Heart left ventricle (tissue), 16 donors: ENCODE data around the gene SFTPA2. TPM values are rescaled to one million over a fixed set of nuclear protein-coding genes. Genes with fewer than 3 reads are reported as not detected.
"Not testable (repeated sequence)": the region's sequence is repeated elsewhere in the genome, so short reads cannot be mapped to it uniquely, and the experiment has no call there.

Experiments
- ATAC-seq, 4 donors: fragments of 200-7000 bp; cut with Tn5 transposase; one replicate each; pipeline ENCODE4 v1.9.1; 2020 to 2022; ENCODE audit warnings: moderate library complexity in 4 of 4, mild to moderate bottlenecking in 3 of 4, moderate number of reproducible peaks in 1 of 4
- DNase-seq, 5 donors: peaks; one replicate each; pipeline ENCODE4 v3.0.0-alpha.2; 2020
- H3K27ac ChIP-seq, 12 donors: fragments of 200-600 bp; sonication (generic) in 4 of 12; one replicate each; pipeline versions ENCODE4 v1.5.0 to v1.8.0; 2016 to 2022; ENCODE audit warnings: mild to moderate bottlenecking in 2 of 12
- H3K27me3 ChIP-seq, 9 donors: fragments of 200-600 bp; sonication (generic) in 2 of 9; one replicate each; pipeline versions ENCODE4 v1.5.1 to v1.8.0; 2016 to 2022; ENCODE audit warnings: mild to moderate bottlenecking in 3 of 9
- H3K36me3 ChIP-seq, 9 donors: fragments of 200-600 bp; sonication (generic) in 2 of 9; one replicate each; pipeline versions ENCODE4 v1.5.0 to v1.8.0; 2018 to 2022; ENCODE audit warnings: mild to moderate bottlenecking in 2 of 9
- H3K4me1 ChIP-seq, 12 donors: fragments of 200-600 bp; sonication (generic) in 4 of 12; one replicate each; pipeline versions ENCODE4 v1.5.0 to v1.8.0; 2016 to 2022; ENCODE audit warnings: mild to moderate bottlenecking in 3 of 12
- H3K4me3 ChIP-seq, 12 donors: fragments of 200-600 bp; sonication (generic) in 4 of 12; one replicate each; pipeline versions ENCODE4 v1.5.0 to v1.8.0; 2017 to 2022; ENCODE audit warnings: mild to moderate bottlenecking in 9 of 12, moderate library complexity in 4 of 12
- H3K9me3 ChIP-seq, 12 donors: fragments of 200-600 bp; sonication (generic) in 4 of 12; one replicate each; pipeline versions ENCODE4 v1.5.0 to v1.8.0; 2016 to 2022; ENCODE audit warnings: mild to moderate bottlenecking in 1 of 12
- CTCF ChIP-seq, 12 donors: fragments of 200-600 bp; sonication (generic) in 4 of 12; IDR thresholded peaks; one replicate each; pipeline versions ENCODE4 v1.5.0 to v1.8.0; 2018 to 2022; ENCODE audit warnings: antibody characterized with exemption in 12 of 12, mild to moderate bottlenecking in 5 of 12
- POLR2A ChIP-seq, 2 donors: fragments of 450-650 bp; IDR thresholded peaks; one replicate each; pipeline ENCODE4 v1.6.1; 2017; ENCODE audit warnings: antibody characterized with exemption in 2 of 2, mild to moderate bottlenecking in 2 of 2, moderate library complexity in 2 of 2
- WGBS, 4 donors: extraction: QIAGEN DNeasy Blood & Tissue Kit in 2 of 4; methylation state at CpG; one replicate each; pipeline versions ENCODE4 v1.1.5 to v1.1.7; 2013 to 2018; 5-methylcytosine and 5-hydroxymethylcytosine counted together
- intact Hi-C, 10 donors: fragments of 100-400 bp; cut with DNase I; formaldehyde crosslinking; loops; one replicate each; pipeline versions ENCODE4 v1.11.1 to v1.14.2; 2022
- polyA plus RNA-seq, 2 donors: library from polyadenylated mRNA; stranded (reverse); fragments of 200-250 nt; gene quantifications; one replicate each; pipeline ENCODE4 v1.2.3, GENCODE V29; 2013
- total RNA-seq, 9 donors: library from RNA; depleted of rRNA in 2 of 9; stranded (reverse); fragments of >200 nt in 2 of 9; fragmentation: NEBNext Ultra II Directional in 3 of 9; extraction: Animal tissue kit (Norgen Biotek cat#: 25700) in 3 of 9; gene quantifications; one replicate each; pipeline versions ENCODE4 v1.1.0 to v1.2.4, GENCODE V29; 2016 to 2023
- donor health status: ischemic (EF 13 %, LVEDD 7.1; RV severe dilation, severe dysfunction).
- donor health status: healthy with polysubstance abuse.
- donor health status: DM: no; HTN: yes; CAD: no.
- donor health status: DM: no; HTN: no; CAD: no.
- donor health status: ischemic (EF 25% LVEDD 6.9; RV normal size, moderate dysfunction).
- donor health status: ischemic (EF 25% LVEDD 5.7; RV mildly dilated, moderate dysfunction).
- donor health status: healthy.
- donor health status: DM: yes; HTN: yes; CAD: no.
- donor health status: ischemic (EF 35%, LVEDD 5.7; RV mildly dilated, moderate dysfunction).
- donor health status: nonischemic (EF 11% LVEDD 7.7; RV severe dilation, severe dysfunction).
- donor health status: DM: yes; HTN: yes; CAD: no.
- donor health status: PGD.
- donor health status: ischemic (EF 29% LVEDD 5.4; RV normal size, mild dysfunction).
- donor health status: nonischemic (EF 23%, LVEDD 6.1; RV moderate dilation, normal function).

Gene SFTPA2
- total and polyA plus RNA-seq, 11 donors = 1.3 TPM; not detected in 10

DNA sequence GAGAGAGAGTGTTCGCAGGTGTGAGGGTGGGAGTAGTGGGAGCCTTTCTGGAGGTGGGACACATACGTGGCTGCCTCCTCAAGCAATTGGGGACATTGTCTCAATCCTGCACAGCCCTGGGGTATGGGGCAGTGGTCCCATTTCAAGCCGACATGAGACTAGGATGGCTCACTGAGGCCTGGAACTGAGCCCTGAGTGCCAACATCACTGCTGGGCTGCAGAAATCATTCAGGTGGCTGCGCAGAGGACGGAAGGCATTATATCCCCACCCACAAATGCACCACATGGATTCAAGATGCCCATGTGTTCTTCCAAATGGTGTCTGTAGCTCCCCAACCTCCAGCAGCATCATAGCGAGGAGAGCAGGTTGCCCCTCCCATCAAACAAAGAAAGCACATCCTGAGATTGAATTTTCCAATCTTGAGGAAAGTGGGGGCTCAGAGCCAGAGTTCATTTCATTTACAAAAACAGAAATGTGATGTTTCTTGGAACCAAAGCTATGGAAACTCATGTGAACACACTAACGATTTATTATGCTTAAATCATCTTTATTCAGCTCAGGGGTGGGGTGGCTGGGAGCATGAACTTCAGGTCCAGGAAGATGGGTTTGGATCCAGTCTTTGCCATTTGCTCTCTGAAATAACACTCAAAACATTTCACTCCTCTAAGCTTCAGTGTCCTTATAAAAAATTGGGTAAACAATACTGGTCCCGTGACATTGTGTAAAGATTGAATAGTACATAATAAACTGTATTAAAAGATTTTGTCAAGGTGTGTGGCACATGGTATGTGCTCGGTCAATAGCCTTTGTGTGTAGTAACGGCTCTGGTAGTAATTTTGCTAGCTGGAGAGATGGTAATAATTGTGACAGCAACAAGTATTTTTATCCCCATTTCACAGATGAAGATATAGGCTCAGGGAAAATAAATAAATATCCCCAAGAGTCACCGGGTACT, 4.6 kb downstream of the SFTPA2 start:
- ATAC-seq = no peak
- WGBS, 4 donors = 84 to 89% (median 86%) methylated on average over 11 of the region's 11 CpGs
- no peaks in the 10 kb centered on the region for H3K36me3 ChIP-seq
- H3K4me1 ChIP-seq = no peaks in the 10 kb centered on the region
- TF ChIP-seq POLR2A (IDR thresholded peaks at IDR 0.05) (no peak), CTCF (IDR thresholded peaks at IDR 0.05) (no peak)
- no peaks in the 10 kb centered on the region for H3K9me3 ChIP-seq
- H3K27ac ChIP-seq = no peak overlapping the region
- intact Hi-C loops = loop anchor here in 1 of 10 donors (10.0 kb wide), 1 partner anchor 379 kb away; no protein-coding TSS in a partner anchor
- no peaks in the 10 kb centered on the region for H3K27me3 ChIP-seq
- H3K4me3 ChIP-seq = no peak overlapping the region
- DNase-seq = no peak

DNA sequence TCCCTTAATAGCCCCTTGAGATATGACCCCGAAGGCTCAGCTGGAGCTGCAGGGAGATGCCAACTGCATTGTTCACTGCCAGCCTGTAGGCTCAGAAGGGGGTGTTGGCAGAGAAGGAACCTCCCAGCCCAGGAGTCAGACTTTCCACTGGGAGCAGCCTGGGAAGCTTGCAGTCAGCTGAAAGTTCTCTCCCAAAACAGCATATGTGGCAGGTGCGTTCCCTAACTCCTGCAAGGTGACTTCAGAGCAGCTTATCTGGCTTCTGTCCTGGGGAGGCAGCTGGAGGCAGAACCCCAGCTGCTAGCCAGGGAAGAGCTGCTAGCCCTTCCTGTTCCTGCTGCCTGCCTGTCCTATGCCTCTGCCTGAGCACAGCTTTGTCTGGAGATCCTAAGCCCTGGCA, 8.1 kb downstream of the SFTPA2 start:
- intact Hi-C loops = loop anchor here in 1 of 10 donors (10.0 kb wide), 1 partner anchor 383 kb away; no protein-coding TSS in a partner anchor
- H3K27ac ChIP-seq = no peak overlapping the region
- no peaks in the 10 kb centered on the region for H3K36me3 ChIP-seq
- no peak overlapping the region for H3K4me3 ChIP-seq
- no peaks in the 10 kb centered on the region for H3K4me1 ChIP-seq
- WGBS, 4 donors = 18 to 43% (median 33%) methylated on average over 1 to 2 of the region's 2 CpGs
- DNase-seq (peak in 1 of 5 donors; percentile 52), ATAC-seq (peak; percentile 47 to 92 (median 66))
- H3K9me3 ChIP-seq = no peaks in the 10 kb centered on the region
- H3K27me3 ChIP-seq = no peaks in the 10 kb centered on the region
- TF ChIP-seq CTCF (IDR thresholded peaks at IDR 0.05) (no peak), POLR2A (IDR thresholded peaks at IDR 0.05) (no peak)

- Histone ChIP-seq H3K4me1 (no peaks in the 10 kb centered on the region), H3K27ac (no peak overlapping the region), H3K4me3 (no peak overlapping the region), H3K9me3 (no peaks in the 10 kb centered on the region), H3K27me3 (no peaks in the 10 kb centered on the region), H3K36me3 (no peaks in the 10 kb centered on the region)
- intact Hi-C loops = no loop called here
- no peak for DNase-seq
- 40 to 61% (median 47%) methylated on average over 3 of the region's 3 CpGs for WGBS, 4 donors
- no peak for ATAC-seq
- TF ChIP-seq CTCF (IDR thresholded peaks at IDR 0.05) (no peak), POLR2A (IDR thresholded peaks at IDR 0.05) (no peak)
These were observed 12.2 kb downstream of the SFTPA2 start for GRCh38 chr10:79547973-79548372.

DNA sequence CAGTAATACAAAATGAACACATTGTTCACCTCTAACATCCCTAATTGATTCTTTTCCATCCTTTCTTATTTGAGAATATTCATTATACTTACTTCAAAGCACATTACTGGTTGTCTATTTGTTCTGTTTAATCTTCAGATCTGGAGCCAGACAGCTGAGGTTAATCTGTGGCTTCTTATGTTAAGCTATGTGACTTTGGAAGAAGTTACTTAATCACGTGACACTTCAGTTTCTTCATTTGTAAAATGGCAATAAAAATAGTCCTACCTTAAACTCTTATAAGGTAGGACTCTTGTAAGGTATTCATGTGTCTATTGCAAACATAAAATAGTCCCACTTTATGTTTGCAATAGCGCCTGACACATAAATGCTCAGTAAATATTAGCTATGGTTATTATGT, 13.1 kb downstream of the SFTPA2 start:
- H3K4me1 ChIP-seq, ATAC-seq, intact Hi-C loops, DNase-seq, H3K4me3 ChIP-seq, H3K27me3 ChIP-seq, H3K27ac ChIP-seq, H3K36me3 ChIP-seq, H3K9me3 ChIP-seq: not testable (repeated sequence)
- WGBS, 4 donors = 40 to 93% (median 89%) methylated on average over 2 of the region's 2 CpGs

DNA sequence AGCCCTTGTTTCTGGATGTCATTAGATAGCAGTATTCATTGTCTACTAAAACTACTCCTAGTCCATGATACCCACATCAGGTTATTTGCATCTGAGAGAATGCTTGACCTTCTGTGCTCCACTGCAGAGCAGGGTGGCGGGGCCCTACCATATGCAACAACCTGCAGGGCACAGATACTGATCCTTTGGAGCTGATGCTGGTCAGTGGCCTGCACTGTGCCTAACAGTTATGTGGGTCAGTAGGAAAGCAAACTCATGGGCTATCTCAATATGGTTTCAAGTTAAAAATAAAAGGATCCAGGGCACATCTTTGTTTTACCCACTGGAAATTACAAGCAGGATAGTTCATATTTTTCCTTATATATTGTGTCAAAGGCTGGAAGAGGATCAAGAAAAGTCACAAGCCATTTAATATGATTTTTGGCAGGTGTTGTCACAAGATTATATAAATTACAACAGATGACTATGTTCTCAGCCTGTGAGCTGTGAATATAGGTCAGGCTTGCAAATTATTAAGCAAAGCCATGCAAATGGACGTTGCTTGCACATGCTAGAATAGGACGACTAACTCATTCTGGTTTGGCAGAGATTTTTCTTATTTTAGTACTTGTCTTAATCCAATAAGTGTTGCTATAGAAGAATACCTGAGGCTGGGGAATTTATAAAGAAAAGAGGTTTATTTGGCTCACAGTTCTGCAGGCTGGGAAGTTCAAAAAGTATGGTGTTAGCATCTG, 15.1 kb downstream of the SFTPA2 start:
- DNase-seq, H3K4me1 ChIP-seq, H3K9me3 ChIP-seq, H3K27me3 ChIP-seq, H3K4me3 ChIP-seq, H3K27ac ChIP-seq, ATAC-seq, intact Hi-C loops, H3K36me3 ChIP-seq: not testable (repeated sequence)
- WGBS, 4 donors = 79 to 87% (median 82%) methylated on average over 3 of the region's 3 CpGs

DNA sequence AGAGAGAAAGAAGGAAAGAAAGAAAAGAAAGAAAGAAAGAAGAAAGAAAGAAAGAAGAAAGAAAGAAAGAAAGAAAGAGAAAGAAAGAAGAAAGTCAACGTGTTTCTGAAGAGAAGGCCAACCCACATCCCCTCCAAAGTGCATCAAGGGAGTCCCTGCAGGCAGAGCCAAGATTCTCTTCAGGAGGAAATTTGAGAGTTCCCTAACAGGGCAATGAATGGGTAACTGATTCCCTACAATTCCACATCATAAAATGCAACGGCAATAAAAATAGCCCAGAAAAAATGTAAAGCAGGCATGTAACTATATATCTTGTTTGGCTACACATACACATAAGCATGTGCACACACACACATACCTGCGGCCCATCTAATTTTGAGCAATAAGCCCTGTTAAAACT, 15.8 kb downstream of the SFTPA2 start:
- H3K27ac ChIP-seq, intact Hi-C loops, H3K9me3 ChIP-seq, H3K4me1 ChIP-seq, H3K4me3 ChIP-seq, H3K27me3 ChIP-seq, ATAC-seq, DNase-seq, H3K36me3 ChIP-seq: not testable (repeated sequence)
- 82 to 88% (median 85%) methylated on average over 3 of the region's 3 CpGs for WGBS, 4 donors
